Ascending aorta (tissue), 2 donors: Measurements from ENCODE around the gene UGT1A10. TPM values are rescaled to one million over a fixed set of nuclear protein-coding genes. Genes with fewer than 3 reads are reported as not detected.

Source experiments
- DNase-seq, 2 donors: peaks; one replicate each; pipeline ENCODE4 v3.0.0-alpha.2; 2019; ENCODE audit warnings: low spot score in 2 of 2
- H3K27ac ChIP-seq, 2 donors: fragments of 200-600 bp; sonication (generic); one replicate each; pipeline ENCODE4 v1.5.1; 2016 to 2017; ENCODE audit warnings: mild to moderate bottlenecking in 1 of 2
- H3K27me3 ChIP-seq: fragments of 200-600 bp; sonication (generic); one replicate; pipeline ENCODE4 v1.5.1; 2017
- H3K36me3 ChIP-seq, 2 donors: fragments of 200-600 bp; sonication (generic); one replicate each; pipeline ENCODE4 v1.5.1; 2016
- H3K4me1 ChIP-seq, 2 donors: fragments of 200-600 bp; sonication (generic); one replicate each; pipeline ENCODE4 v1.5.1; 2016 to 2017; ENCODE audit warnings: mild to moderate bottlenecking in 1 of 2
- H3K4me3 ChIP-seq, 2 donors: fragments of 200-600 bp; sonication (generic); one replicate each; pipeline ENCODE4 v1.5.1; 2016 to 2017; ENCODE audit warnings: mild to moderate bottlenecking in 1 of 2
- H3K9me3 ChIP-seq, 2 donors: fragments of 200-600 bp; sonication (generic); one replicate each; pipeline ENCODE4 v1.5.1; 2016
- CTCF ChIP-seq, 3 experiments: fragments of 200-600 bp in 2 of 3; fragments of 450-650 bp in 1 of 3; sonication (generic) in 2 of 3; IDR thresholded peaks; one replicate each; pipeline ENCODE4 v1.5.1; 2016 to 2019; ENCODE audit warnings: antibody characterized with exemption in 3 of 3, mild to moderate bottlenecking in 1 of 3, moderate library complexity in 1 of 3
- intact Hi-C: fragments of 100-400 bp; cut with DNase I; formaldehyde crosslinking; loops from one replicate; pipeline ENCODE4 v1.15.1; 2023
- total RNA-seq: library from RNA; depleted of rRNA; stranded (reverse); fragments of >200 nt; gene quantifications from one replicate; pipeline ENCODE4 v1.1.0, GENCODE V29; 2016

The UGT1A10 gene
- total RNA-seq, 1 donor from 2014 or later, result not detected

GRCh38 chr2:233769260-233769659 lies 133.0 kb downstream of the UGT1A10 start:
- no peak for DNase-seq
- Histone ChIP-seq H3K27ac (no peak overlapping the region), H3K9me3 (no peaks in the 10 kb centered on the region), H3K4me1 (no peaks in the 10 kb centered on the region), H3K36me3 (no peaks in the 10 kb centered on the region), H3K4me3 (no peak overlapping the region), H3K27me3 (no peaks in the 10 kb centered on the region)
- intact Hi-C loops, result no loop called here
- no peak for TF ChIP-seq CTCF (IDR thresholded peaks at IDR 0.05)

GRCh38 chr2:233772153-233772552 lies 135.9 kb downstream of the UGT1A10 start:
- Histone ChIP-seq H3K9me3 (no peaks in the 10 kb centered on the region), H3K27me3 (no peaks in the 10 kb centered on the region), H3K4me1 (no peaks in the 10 kb centered on the region), H3K4me3 (no peak overlapping the region), H3K36me3 (no peaks in the 10 kb centered on the region), H3K27ac (no peak overlapping the region)
- DNase-seq, result no peak
- intact Hi-C loops, result no loop called here
- no peak for TF ChIP-seq CTCF (IDR thresholded peaks at IDR 0.05)

- Histone ChIP-seq H3K9me3 (no peaks in the 10 kb centered on the region), H3K4me1 (no peaks in the 10 kb centered on the region), H3K36me3 (no peaks in the 10 kb centered on the region), H3K27me3 (no peaks in the 10 kb centered on the region), H3K27ac (no peak overlapping the region), H3K4me3 (no peak overlapping the region)
- no peak for DNase-seq
- intact Hi-C loops, result no loop called here
- TF ChIP-seq CTCF (IDR thresholded peaks at IDR 0.05), result no peak
Observed at GRCh38 chr2:233772583-233772982, 136.3 kb downstream of the UGT1A10 start.

- no peaks in the 10 kb centered on the region for H3K4me1 ChIP-seq
- intact Hi-C loops, result no loop called here
- no peak overlapping the region for H3K27ac ChIP-seq
- H3K9me3 ChIP-seq, result no peaks in the 10 kb centered on the region
- TF ChIP-seq CTCF (IDR thresholded peaks at IDR 0.05), result no peak
- no peak for DNase-seq
- no peak overlapping the region for H3K4me3 ChIP-seq
- no peaks in the 10 kb centered on the region for H3K27me3 ChIP-seq
- H3K36me3 ChIP-seq, result no peaks in the 10 kb centered on the region
Observed at GRCh38 chr2:233773854-233774253, 137.6 kb downstream of the UGT1A10 start.

GRCh38 chr2:233775414-233775813 lies 139.2 kb downstream of the UGT1A10 start:
- no peak for TF ChIP-seq CTCF (IDR thresholded peaks at IDR 0.05)
- no peaks in the 10 kb centered on the region for H3K27me3 ChIP-seq
- intact Hi-C loops, result no loop called here
- H3K4me1 ChIP-seq, result no peaks in the 10 kb centered on the region
- no peak overlapping the region for H3K27ac ChIP-seq
- H3K4me3 ChIP-seq, result no peak overlapping the region
- DNase-seq, result no peak
- no peaks in the 10 kb centered on the region for H3K36me3 ChIP-seq
- H3K9me3 ChIP-seq, result no peaks in the 10 kb centered on the region

GRCh38 chr2:233778030-233778429 lies 141.8 kb downstream of the UGT1A10 start, which contains the start of gene MROH2A:
Gene MROH2A (plus strand): TSS chr2:233778330. CDS start chr2:233779359, 1,029 bp downstream.
- H3K4me3 ChIP-seq, result no peak within 1 kb of the TSS
- intact Hi-C loops, result no loop called here
- DNase-seq, result no peak
- H3K36me3 ChIP-seq, result no peaks in the 10 kb centered on the region
- no peaks in the 10 kb centered on the region for H3K4me1 ChIP-seq
- no peaks in the 10 kb centered on the region for H3K27me3 ChIP-seq
- no peak for TF ChIP-seq CTCF (IDR thresholded peaks at IDR 0.05)
- no peak within 1 kb of the TSS for H3K27ac ChIP-seq
- no peaks in the 10 kb centered on the region for H3K9me3 ChIP-seq
